HG03378 (cell line): Measurements from ENCODE around the gene AGAP6.
"Not testable (repeated sequence)": the region's sequence is repeated elsewhere in the genome, so short reads cannot be mapped to it uniquely, and the experiment has no call there.

Experiments used
- ATAC-seq: cut with Tn5 transposase; IDR thresholded peaks from one replicate; pipeline ENCODE4 v1.9.1; 2021; ENCODE audit warnings: mild to moderate bottlenecking, moderate library complexity; ENCODE audit not compliant: unreplicated experiment

Gene AGAP6

DNA sequence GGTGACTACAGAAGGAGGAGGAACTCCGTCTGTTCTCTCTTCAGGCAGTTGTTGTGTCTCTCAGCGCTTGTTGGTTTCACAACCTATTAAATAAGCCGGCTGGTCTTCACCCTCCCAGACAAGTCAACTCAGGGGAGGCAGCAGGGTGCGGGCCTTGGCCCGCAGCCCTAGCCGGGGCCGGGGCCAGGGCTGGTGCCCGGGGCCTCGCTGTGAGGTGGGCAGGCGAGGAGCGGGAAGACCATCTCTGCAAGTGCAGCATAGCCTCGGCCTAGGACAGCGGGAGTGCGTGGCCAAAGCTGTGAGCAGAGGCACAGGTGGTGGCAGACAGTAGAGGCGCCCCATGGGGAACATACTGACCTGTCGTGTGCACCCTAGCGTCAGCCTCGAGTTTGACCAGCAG lies at the start of gene AGAP6:
Gene AGAP6 (plus strand): TSS at position 31 of the 400 bp plus-strand sequence. CDS start 310 bp downstream, at position 341.
- not testable (repeated sequence) for ATAC-seq

DNA sequence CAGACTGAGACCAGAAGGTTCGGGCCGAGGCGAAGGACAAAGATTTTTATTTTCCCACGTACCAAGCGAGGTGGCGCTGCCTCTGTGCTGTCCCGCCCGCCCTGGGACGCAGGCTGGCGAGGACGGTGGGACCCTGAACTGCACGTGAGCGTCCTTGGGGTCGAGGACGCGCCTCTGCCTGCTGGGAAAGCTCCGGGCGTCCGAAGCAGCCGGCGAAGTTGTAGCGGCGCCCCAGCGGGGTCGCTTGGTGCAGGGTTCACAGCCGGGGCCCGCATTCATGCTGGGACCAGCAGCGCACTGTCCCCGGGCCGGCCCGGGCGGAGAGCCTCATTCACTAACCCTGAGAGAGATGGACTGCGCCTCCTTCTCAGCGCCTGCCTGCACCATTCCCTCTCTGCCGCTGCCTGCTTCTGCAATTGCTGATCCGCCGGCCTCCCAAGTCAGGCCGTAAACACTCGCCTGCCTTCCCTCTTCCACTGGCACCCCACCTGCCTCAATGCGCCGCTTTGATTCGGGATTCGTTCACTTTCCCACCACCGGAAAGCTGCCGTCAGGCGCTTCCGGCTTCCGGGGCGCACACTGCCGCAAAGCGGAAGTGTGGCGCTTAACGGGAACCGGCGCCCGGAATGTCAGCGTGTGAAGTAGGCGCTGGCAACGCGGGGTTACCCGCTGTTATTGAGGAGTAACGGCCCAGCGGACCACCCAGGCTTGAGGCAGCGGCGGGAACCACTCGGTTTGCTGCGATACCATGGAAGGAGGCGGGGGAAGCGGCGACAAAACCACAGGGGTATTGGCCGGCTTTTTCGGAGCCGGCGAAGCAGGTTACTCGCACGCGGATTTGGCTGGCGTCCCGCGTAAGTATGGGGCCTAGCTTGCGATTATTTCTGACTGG lies 46.5 kb upstream of the AGAP6 start, which contains the start of the genes PARG and TIMM23B:
Gene PARG (minus strand): TSS at position 581 of the 892 bp plus-strand sequence. CDS start 302 bp downstream, at position 279.
Gene TIMM23B (plus strand): TSS at position 607 of the 892 bp plus-strand sequence. CDS start 142 bp downstream, at position 749.
- peak; percentile 47 for ATAC-seq

- ATAC-seq = peak; percentile 12
These were observed 45.9 kb upstream of the AGAP6 start for GRCh38 chr10:49942339-49942705.

GRCh38 chr10:49943607-49944006 lies 44.6 kb upstream of the AGAP6 start:
- not testable (repeated sequence) for ATAC-seq

- ATAC-seq = peak; percentile 80
These were observed 40.1 kb upstream of the AGAP6 start for GRCh38 chr10:49948142-49948541.

GRCh38 chr10:49948737-49949136 lies 39.5 kb upstream of the AGAP6 start:
- not testable (repeated sequence) for ATAC-seq

DNA sequence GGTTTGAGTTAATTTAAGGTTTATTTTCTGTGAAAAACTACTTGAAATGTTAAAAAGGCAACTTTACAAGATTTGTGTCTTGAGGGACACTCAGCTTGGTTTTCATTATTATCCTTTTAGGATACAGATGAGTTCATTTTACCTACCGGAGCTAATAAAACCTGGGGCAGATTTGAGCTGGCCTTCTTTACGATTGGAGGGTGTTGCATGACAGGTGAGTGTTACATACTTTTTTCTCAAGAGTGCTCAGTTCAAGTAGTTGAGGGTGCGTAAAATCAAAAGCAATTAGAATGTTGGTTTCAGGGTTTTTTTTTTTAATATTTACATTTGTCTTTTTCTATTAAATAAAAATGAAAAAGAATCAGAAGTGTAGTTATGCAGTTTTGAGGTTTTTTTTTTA lies 36.2 kb upstream of the AGAP6 start:
- not testable (repeated sequence) for ATAC-seq

GRCh38 chr10:49953122-49953521 lies 35.1 kb upstream of the AGAP6 start:
- not testable (repeated sequence) for ATAC-seq

GRCh38 chr10:49970331-49970857 lies 17.8 kb upstream of the AGAP6 start:
- not testable (repeated sequence) for ATAC-seq

GRCh38 chr10:49971466-49971865 lies 16.7 kb upstream of the AGAP6 start:
- ATAC-seq = not testable (repeated sequence)

GRCh38 chr10:49972094-49972493 lies 16.1 kb upstream of the AGAP6 start:
- not testable (repeated sequence) for ATAC-seq

DNA sequence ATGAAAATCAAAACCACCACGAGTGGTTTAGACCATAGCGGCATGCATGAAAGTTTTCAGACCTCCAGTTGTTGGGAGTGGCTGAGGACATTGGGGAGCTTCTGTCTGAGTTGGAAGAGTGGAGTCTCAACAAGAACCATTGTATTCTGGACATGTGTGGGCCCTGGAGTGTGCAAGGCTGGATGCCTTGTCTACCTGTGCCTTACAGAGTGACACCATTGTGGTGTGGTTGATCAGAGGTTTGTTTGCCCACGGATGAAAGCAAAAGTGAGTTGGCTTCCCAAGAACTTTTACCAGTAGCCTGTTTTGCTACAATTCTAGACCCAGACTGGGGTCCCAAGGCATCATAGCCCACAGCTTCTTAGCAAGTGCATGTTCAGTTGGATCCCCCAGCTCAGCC lies 10.4 kb upstream of the AGAP6 start:
- not testable (repeated sequence) for ATAC-seq

DNA sequence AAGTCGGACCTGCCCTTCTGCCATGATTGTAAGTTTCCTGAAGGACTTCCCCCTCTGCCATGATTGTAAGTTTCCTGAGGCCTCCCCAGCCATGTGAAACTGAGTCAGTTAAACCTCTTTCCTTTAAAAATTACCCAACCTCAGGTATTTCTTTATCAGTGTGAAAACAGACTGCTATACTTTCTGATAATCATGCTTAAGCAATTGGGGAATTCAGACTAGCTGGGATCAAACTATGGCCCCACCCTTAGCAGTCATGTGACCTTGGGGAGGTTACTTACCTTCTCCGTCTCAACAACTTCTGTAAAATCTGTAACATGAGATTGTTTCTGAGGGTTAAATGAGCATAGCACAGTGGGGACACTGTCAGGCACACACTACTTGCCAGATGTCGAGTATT lies 999 bp upstream of the AGAP6 start:
- ATAC-seq = not testable (repeated sequence)

GRCh38 chr10:49995321-49995720 lies 7.1 kb downstream of the AGAP6 start:
- ATAC-seq = not testable (repeated sequence)

DNA sequence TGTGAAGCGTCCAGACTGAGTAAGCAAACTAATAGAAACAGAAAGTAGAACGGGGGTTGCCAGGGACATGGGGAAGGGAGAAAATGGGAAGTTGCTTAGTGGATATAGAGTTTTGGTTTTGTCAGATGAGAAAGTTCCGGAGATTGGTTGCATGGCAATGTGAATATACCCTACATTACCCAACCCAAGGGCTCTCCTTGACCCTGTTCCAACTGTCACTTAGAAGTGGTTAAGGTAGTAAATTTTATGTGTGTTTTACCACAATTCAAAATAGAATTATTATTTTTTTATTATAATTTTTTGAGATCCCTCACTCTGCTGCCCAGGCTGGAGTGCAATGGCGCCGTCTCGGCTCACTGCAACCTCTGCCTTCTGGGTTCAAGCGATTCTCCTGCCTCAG lies 25.8 kb downstream of the AGAP6 start:
- not testable (repeated sequence) for ATAC-seq

GRCh38 chr10:50015596-50016220 lies 27.5 kb downstream of the AGAP6 start:
- not testable (repeated sequence) for ATAC-seq

DNA sequence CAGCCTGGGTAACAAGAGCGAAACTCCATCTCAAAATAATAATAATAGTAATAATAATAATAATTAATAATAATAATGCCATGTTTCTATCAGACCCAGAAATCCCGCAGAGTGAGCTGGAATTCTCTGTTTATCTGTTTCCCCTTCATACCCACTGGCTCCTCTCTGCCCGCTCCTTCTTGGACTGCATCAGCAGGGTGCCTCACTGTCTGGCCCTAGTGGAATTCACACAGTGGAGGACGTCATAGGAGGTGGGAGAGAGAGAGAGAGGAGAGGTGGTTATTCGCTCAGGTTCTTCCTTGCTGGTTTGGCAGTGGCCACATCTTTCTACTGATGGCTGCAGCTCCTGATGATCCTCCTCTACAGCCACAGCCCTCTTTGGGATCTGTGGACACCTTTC lies 28.7 kb downstream of the AGAP6 start:
- ATAC-seq = not testable (repeated sequence)

GRCh38 chr10:50017646-50018045 lies 29.4 kb downstream of the AGAP6 start:
- not testable (repeated sequence) for ATAC-seq

- not testable (repeated sequence) for ATAC-seq
These were observed 31.1 kb downstream of the AGAP6 start for GRCh38 chr10:50019279-50019678.

DNA sequence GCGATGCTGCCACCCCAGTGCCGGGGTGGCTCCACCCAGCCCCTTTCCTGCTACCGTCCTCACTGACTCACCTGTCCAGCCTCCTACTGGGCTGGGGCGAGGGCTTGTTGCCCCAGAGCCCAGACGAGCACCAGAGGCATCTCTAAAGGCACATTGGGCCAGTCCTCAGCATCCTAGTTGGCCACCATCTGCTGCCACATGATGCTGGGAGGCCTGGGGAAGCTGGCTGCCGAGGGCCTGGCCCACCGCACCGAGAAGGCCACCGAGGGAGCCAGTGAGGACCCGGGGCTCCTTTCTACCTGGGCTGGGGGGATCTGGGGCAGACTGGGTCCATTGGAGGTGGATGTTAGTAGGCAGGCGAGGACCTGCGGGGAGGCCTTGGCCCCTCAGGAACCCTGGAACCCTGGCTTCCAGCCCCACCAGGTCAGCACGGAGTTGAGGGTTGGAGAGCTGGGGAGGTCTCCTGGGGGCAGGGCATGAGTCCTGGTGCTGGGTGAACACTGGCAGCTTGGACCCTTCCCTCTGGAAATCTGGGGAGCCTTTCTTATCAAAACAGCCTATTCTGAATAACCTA lies 32.3 kb downstream of the AGAP6 start:
- ATAC-seq = not testable (repeated sequence)

- ATAC-seq = no peak
These were observed 33.4 kb downstream of the AGAP6 start for GRCh38 chr10:50021646-50022045.
